ENCODE results near the gene VEZT. TPM values are rescaled to one million over a fixed set of nuclear protein-coding genes. Genes with fewer than 3 reads are reported as not detected.

Gene VEZT
- total and polyA plus RNA-seq, 10 of the 15 experiments (the other 5 are each of a cell fraction or from before 2014, with no cell fraction given) = 32.8 to 134 (median 66.2) TPM

- TF ChIP-seq CREM (IDR thresholded peaks at IDR 0.05; ENCODE audit: low read depth) (peak; percentile 56; the same call in 1 of the 2 replicates), NFXL1 (IDR thresholded peaks at IDR 0.05; ENCODE audit: borderline replicate concordance) (no peak), USF1 (IDR thresholded peaks at IDR 0.05; ENCODE audit: borderline replicate concordance, extremely low read length, insufficient read depth, low read depth, low read length) (no peak), NFYB (IDR thresholded peaks at IDR 0.05; ENCODE audit: insufficient read depth, low read depth, low read length) (no peak), POLR2AphosphoS2 (IDR thresholded peaks at IDR 0.05; ENCODE audit: low read depth, low read length) (no peak), MXI1 (IDR thresholded peaks at IDR 0.05; ENCODE audit: low read depth, low read length) (no peak), MEF2A (IDR thresholded peaks at IDR 0.05; ENCODE audit: insufficient read depth, low read depth, low read length) (no peak), JUNB (IDR thresholded peaks at IDR 0.05) (peak; percentile 66), RUNX3 (IDR thresholded peaks at IDR 0.05; ENCODE audit: low read length) (peak; percentile 80)
Measured at GRCh38 chr12:95182868-95183415, 34.7 kb upstream of the VEZT start (continued).

DNA sequence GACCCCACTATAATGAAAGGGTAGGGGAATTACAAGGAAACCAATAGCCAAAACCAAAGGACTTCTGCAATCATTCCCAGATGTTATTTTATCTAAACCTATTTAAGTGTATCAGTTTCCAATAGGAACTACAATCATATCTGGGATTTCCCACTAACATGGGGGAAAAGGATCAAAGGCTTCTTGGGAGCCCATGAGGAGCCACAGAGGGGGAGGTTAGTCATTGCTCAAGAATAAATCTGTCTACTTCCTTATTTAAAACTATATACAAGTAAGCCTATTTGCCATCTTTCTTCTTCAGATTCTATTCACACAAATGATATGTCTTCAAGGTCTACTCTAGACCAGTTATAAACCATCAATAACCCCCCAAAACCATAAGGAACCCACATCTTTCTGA lies 33.5 kb upstream of the VEZT start:
- no TSS peak for BruUV-seq (replicated peaks)
- in situ Hi-C loops (cut with MboI) (no loop called here), intact Hi-C loops (cut with micrococcal nuclease; ENCODE audit: unreplicated experiment) (no loop called here)
- ChIA-PET SMC1A (ENCODE audit: uncharacterized antibody, unreplicated experiment) (no interaction called here), POLR2A (interaction anchor here (0.5 to 0.7 kb wide), 2 partner anchors 9 to 10 kb away, joined by 4 to 5 read pairs; no protein-coding TSS in a partner anchor), RAD21 (ENCODE audit: unreplicated experiment) (no interaction called here), CTCF (no interaction called here)
- Histone ChIP-seq H3K27ac (ENCODE audit: control insufficient read depth, insufficient read depth) (no peak overlapping the region), H3K36me3 (ENCODE audit: control insufficient read depth in 2 of 2, insufficient read depth in 2 of 2, low read length in 1 of 2) (no peaks in the 10 kb centered on the region), H3K4me3 (no peak overlapping the region), H3K9ac (ENCODE audit: control insufficient read depth, insufficient read depth, low read length) (no peak overlapping the region), H3K4me1 (ENCODE audit: control insufficient read depth, insufficient read depth, low read length) (peaks cover 16% of the 10 kb centered on the region), H2AFZ (ENCODE audit: control insufficient read depth, low read depth, low read length) (no peak overlapping the region), H3K27me3 (replicated peaks in 1 of 2; ENCODE audit: control insufficient read depth in 2 of 2, insufficient read depth in 2 of 2, low read length in 1 of 2) (no peaks in the 10 kb centered on the region), H4K20me1 (ENCODE audit: control insufficient read depth, insufficient read depth) (no peaks in the 10 kb centered on the region), H3K4me2 (ENCODE audit: control insufficient read depth, insufficient read depth) (no peak overlapping the region), H3K79me2 (ENCODE audit: control insufficient read depth, insufficient read depth, low read length) (no peaks in the 10 kb centered on the region), H3K9me3 (replicated peaks; ENCODE audit: control insufficient read depth, insufficient read depth, low read length) (no peaks in the 10 kb centered on the region; the same call in 2 of the 3 replicates)
- ATAC-seq (no peak), FAIRE-seq (no peak), DNase-seq (ENCODE audit: low read depth, low spot score) (no peak)
- TF ChIP-seq CEBPB (IDR thresholded peaks at IDR 0.05; ENCODE audit: borderline replicate concordance in 1 of 2, low read depth in 2 of 2, low read length in 2 of 2) = no peak
- no peak for TF ChIP-seq POLR2A (IDR thresholded peaks at IDR 0.05; ENCODE audit: low read depth, low read length)
- no peak for TF ChIP-seq E2F8 (IDR thresholded peaks at IDR 0.05; ENCODE audit: low read depth, partially characterized antibody)
- TF ChIP-seq RUNX3 (IDR thresholded peaks at IDR 0.05; ENCODE audit: low read length) = no peak
